WERI-Rb-1 (cell line): ENCODE data around the gene PTPRM.

Source experiments
- DNase-seq: peaks from one replicate; pipeline ENCODE4 v3.0.0-alpha.2; 2020
- H3K27ac ChIP-seq: fragments of 250-450 bp; sonication (Bioruptor Pico); 2 replicates; pipeline ENCODE4 v1.5.1; 2020; ENCODE audit warnings: mild to moderate bottlenecking, moderate library complexity
- H3K27me3 ChIP-seq: fragments of 250-450 bp; sonication (Bioruptor Pico); 2 replicates; pipeline ENCODE4 v1.5.1; 2021; ENCODE audit warnings: mild to moderate bottlenecking, low read depth, moderate library complexity; ENCODE audit not compliant: insufficient read depth, severe bottlenecking
- H3K36me3 ChIP-seq: fragments of 250-450 bp; sonication (Bioruptor Pico); 2 replicates; pipeline ENCODE4 v1.5.1; 2020; ENCODE audit warnings: mild to moderate bottlenecking, moderate library complexity
- H3K4me3 ChIP-seq: 2 replicates; pipeline ENCODE4 v1.5.1; 2011; ENCODE audit warnings: low read depth, mild to moderate bottlenecking, control low read depth, low read length
- H3K9me3 ChIP-seq: fragments of 250-450 bp; sonication (Bioruptor Pico); 2 replicates; pipeline ENCODE4 v1.5.1; 2021; ENCODE audit warnings: mild to moderate bottlenecking, moderate library complexity; ENCODE audit not compliant: severe bottlenecking
- TF ChIP-seq, protein P1 (sequence below): IDR thresholded peaks from 2 replicates; pipeline ENCODE4 v1.5.1; 2011; ENCODE audit warnings: low read depth, mild to moderate bottlenecking, control low read depth, inconsistent platforms, low read length

PTPRM gene

DNA sequence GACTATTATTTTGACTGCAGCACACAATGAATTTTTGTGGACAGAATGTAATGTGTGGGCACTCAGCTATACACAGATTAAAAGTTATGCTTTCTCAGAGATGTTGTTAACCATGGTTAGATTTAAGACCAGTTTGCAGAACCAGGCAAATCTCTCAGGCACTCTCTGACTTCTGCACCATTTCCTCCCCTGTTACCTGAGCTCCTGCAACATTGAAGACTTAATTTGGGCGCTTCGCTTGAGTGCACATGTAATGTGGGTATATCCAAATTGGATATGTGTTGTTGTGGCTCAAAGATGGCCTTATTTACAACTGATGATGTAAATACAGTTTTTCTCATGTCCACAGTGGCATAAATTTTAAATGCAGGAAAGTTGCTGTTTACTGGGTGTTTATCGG, 469.4 kb downstream of the PTPRM start:
- no peaks in the 10 kb centered on the region for H3K36me3 ChIP-seq
- TF ChIP-seq, protein P1, sequence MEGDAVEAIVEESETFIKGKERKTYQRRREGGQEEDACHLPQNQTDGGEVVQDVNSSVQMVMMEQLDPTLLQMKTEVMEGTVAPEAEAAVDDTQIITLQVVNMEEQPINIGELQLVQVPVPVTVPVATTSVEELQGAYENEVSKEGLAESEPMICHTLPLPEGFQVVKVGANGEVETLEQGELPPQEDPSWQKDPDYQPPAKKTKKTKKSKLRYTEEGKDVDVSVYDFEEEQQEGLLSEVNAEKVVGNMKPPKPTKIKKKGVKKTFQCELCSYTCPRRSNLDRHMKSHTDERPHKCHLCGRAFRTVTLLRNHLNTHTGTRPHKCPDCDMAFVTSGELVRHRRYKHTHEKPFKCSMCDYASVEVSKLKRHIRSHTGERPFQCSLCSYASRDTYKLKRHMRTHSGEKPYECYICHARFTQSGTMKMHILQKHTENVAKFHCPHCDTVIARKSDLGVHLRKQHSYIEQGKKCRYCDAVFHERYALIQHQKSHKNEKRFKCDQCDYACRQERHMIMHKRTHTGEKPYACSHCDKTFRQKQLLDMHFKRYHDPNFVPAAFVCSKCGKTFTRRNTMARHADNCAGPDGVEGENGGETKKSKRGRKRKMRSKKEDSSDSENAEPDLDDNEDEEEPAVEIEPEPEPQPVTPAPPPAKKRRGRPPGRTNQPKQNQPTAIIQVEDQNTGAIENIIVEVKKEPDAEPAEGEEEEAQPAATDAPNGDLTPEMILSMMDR, result no peak
- H3K27ac ChIP-seq, result no peak overlapping the region
- peaks cover 5% of the 10 kb centered on the region for H3K9me3 ChIP-seq
- no peaks in the 10 kb centered on the region for H3K27me3 ChIP-seq
- DNase-seq, result no peak
- no peak overlapping the region for H3K4me3 ChIP-seq

DNA sequence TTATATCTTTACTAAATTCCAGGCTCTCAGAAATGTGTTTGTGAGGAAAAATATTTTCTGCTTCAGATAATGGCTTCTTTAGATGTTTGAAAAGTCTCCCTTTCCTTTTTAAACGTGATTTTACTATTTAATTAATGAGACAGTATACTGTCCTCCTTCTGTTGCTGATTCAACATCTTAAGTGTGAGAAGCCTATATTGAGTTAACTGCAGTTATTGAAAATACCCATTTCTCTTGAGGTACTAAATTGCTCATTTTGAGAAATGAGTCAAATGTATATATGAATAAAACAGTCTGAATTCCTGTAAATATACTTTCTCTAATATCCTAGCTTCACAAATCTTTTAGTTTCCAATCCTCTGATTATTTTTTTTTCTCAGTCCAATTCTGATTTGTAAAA, 470.2 kb downstream of the PTPRM start:
- no peak overlapping the region for H3K27ac ChIP-seq
- TF ChIP-seq, protein P1, result no peak
- DNase-seq, result no peak
- H3K36me3 ChIP-seq, result no peaks in the 10 kb centered on the region
- H3K27me3 ChIP-seq, result no peaks in the 10 kb centered on the region
- H3K9me3 ChIP-seq, result peaks cover 5% of the 10 kb centered on the region
- no peak overlapping the region for H3K4me3 ChIP-seq

DNA sequence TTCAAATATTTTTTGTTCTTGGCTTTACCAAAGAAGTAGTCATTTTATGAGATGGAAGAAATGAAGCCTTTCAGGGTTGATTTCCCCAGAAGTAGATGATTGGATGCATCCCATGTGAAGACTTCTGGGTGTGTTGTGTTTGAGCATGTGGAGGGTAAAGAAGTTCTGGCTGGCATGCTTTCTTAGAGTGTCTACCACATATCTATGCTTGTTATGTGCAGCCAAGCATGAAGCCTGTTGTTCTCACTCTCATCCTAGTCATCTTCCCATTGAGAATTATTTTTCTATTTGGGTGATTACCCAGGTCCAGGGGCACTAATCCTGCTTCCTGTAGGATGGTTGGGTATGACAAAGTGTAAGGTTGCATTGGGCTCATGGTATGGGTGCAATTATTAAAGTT, 472.9 kb downstream of the PTPRM start:
- no peak for DNase-seq
- Histone ChIP-seq H3K27me3 (no peaks in the 10 kb centered on the region), H3K36me3 (no peaks in the 10 kb centered on the region), H3K4me3 (no peak overlapping the region), H3K9me3 (no peaks in the 10 kb centered on the region), H3K27ac (no peak overlapping the region)
- TF ChIP-seq, protein P1, result no peak

DNA sequence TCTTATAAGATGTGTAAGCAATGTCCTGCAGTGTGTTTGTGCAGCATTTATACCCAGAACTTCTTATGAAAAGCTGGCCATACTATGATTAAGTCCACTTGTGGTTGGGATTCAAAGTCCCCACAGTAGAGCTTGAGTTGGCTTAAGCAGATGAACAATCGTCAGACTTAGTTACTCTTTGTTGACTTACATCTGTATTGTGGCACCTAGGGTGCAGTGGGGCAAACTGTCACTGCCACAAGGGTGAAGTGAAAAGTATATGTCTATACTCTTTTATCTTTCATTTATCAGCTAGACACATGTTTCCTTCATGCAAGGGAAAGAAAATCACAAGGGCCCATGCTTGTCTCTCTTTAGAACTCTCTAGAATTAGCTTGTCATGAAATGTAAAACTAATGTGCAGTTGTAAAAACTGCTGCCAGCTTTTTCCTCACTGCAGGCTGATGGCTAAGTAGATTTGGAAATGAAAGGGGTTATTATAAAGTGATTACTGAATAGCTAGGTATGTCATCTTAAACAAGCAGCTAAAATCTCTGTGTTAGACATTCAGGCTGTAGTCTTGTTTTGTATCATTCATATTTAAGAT, 474.5 kb downstream of the PTPRM start:
- Histone ChIP-seq H3K27ac (no peak overlapping the region), H3K9me3 (no peaks in the 10 kb centered on the region), H3K4me3 (no peak overlapping the region), H3K36me3 (no peaks in the 10 kb centered on the region), H3K27me3 (no peaks in the 10 kb centered on the region)
- TF ChIP-seq, protein P1, result no peak
- no peak for DNase-seq

DNA sequence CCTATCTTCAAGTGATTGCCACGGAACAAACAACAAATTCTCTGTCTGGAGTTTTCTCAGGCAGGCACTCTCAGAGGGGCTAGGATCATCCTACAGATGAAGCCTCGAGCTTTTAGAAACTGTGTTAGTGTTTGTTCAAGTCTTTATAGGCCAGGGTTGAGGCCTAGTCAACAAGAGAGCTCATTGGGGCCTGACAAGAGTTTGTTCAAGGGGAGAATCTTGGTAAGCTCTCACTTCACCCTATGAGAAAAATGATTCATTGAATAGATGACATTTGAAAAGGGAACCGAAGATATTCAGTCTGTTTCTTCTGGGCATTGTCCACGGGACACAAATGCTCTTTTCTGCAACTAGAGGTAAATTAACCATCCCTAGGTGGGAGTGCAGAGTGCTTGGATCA, 476.9 kb downstream of the PTPRM start:
- DNase-seq, result no peak
- H3K9me3 ChIP-seq, result no peaks in the 10 kb centered on the region
- TF ChIP-seq, protein P1, result no peak

More for the DNA sequence above, 476.9 kb downstream of the PTPRM start:
- Histone ChIP-seq H3K27me3 (no peaks in the 10 kb centered on the region), H3K36me3 (no peaks in the 10 kb centered on the region), H3K4me3 (no peak overlapping the region), H3K27ac (no peak overlapping the region)
